ENCODE results near the gene CYP24A1. TPM values are rescaled to one million over a fixed set of nuclear protein-coding genes. Genes with fewer than 3 reads are reported as not detected.

CYP24A1 gene
- total RNA-seq, 2 donors from 2014 or later = 1.9 TPM; not detected in 1

DNA sequence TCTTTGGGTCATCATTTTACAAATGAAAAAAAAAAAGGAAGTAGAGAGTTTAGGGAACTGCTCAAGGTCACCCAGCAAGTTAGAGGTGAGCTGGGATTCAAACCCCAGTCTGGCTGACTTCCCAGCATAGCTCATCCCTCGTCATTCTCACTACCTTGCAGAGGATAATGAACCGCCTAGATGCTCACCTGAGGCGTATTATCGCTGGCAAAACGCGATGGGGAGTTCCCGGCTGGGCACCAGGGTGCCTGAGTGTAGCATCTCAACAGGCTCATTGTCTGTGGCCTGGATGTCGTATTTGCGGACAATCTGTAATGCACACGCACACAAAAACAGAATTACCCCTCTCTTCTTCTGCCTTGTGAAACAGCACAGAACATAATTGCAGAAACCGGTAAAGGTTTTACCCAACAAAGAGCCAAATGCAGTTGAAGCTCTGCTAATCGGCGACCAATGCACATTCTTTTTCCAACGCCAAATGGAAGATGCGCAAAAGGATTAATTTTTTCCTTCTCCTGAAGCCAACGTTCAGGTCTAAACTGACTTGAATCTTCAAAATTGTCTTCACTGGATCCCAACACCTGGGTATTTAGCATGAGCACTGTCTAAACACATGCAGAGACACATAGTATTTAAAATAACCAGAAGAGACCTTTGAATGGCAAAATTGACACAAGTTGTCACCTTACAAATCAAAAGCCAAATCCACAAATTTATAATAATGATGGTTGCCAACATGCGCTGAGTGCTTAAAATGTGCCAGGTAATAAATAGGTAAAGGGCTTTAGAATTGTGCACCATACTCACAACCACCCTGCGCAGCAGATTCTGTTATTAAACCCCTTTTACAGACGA, 16.6 kb downstream of the CYP24A1 start:
- H3K4me3 ChIP-seq = no peak overlapping the region
- no peaks in the 10 kb centered on the region for H3K36me3 ChIP-seq
- H3K27me3 ChIP-seq (replicated peaks; ENCODE audit: insufficient read depth) = no peaks in the 10 kb centered on the region
- intact Hi-C loops (cut with DNase I) = no loop called here
- 82% methylated on average over 19 of the region's 19 CpGs for WGBS
- H3K27ac ChIP-seq = no peak overlapping the region
- no peaks in the 10 kb centered on the region for H3K4me1 ChIP-seq (replicated peaks)
- DNase-seq (ENCODE audit: low spot score) = no peak
- TF ChIP-seq, protein P1, sequence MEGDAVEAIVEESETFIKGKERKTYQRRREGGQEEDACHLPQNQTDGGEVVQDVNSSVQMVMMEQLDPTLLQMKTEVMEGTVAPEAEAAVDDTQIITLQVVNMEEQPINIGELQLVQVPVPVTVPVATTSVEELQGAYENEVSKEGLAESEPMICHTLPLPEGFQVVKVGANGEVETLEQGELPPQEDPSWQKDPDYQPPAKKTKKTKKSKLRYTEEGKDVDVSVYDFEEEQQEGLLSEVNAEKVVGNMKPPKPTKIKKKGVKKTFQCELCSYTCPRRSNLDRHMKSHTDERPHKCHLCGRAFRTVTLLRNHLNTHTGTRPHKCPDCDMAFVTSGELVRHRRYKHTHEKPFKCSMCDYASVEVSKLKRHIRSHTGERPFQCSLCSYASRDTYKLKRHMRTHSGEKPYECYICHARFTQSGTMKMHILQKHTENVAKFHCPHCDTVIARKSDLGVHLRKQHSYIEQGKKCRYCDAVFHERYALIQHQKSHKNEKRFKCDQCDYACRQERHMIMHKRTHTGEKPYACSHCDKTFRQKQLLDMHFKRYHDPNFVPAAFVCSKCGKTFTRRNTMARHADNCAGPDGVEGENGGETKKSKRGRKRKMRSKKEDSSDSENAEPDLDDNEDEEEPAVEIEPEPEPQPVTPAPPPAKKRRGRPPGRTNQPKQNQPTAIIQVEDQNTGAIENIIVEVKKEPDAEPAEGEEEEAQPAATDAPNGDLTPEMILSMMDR (IDR thresholded peaks at IDR 0.05) = no peak
- TF ChIP-seq POLR2A (IDR thresholded peaks at IDR 0.05) = no peak
- no peak for TF ChIP-seq POLR2AphosphoS5 (IDR thresholded peaks at IDR 0.05)
- H3K9me3 ChIP-seq = no peaks in the 10 kb centered on the region

- DNase-seq (ENCODE audit: low spot score) = no peak
- TF ChIP-seq, protein P1 (IDR thresholded peaks at IDR 0.05) = no peak
- TF ChIP-seq POLR2A (IDR thresholded peaks at IDR 0.05) (no peak), POLR2AphosphoS5 (IDR thresholded peaks at IDR 0.05) (no peak)
- intact Hi-C loops (cut with DNase I) = no loop called here
- Histone ChIP-seq H3K4me1 (replicated peaks) (no peaks in the 10 kb centered on the region), H3K27me3 (replicated peaks; ENCODE audit: insufficient read depth) (no peaks in the 10 kb centered on the region), H3K4me3 (no peak overlapping the region), H3K36me3 (no peaks in the 10 kb centered on the region), H3K27ac (no peak overlapping the region), H3K9me3 (no peaks in the 10 kb centered on the region)
- WGBS = 88% methylated on average over 5 of the region's 5 CpGs
These were observed 17.3 kb downstream of the CYP24A1 start for GRCh38 chr20:54156522-54156921.

GRCh38 chr20:54155736-54156317, 18.0 kb downstream of the CYP24A1 start:
- H3K27ac ChIP-seq = no peak overlapping the region
- 94% methylated on average over 3 of the region's 3 CpGs for WGBS
- no peak for DNase-seq (ENCODE audit: low spot score)
- H3K9me3 ChIP-seq = no peaks in the 10 kb centered on the region
- H3K4me1 ChIP-seq (replicated peaks) = no peaks in the 10 kb centered on the region
- no peaks in the 10 kb centered on the region for H3K27me3 ChIP-seq (replicated peaks; ENCODE audit: insufficient read depth)
- TF ChIP-seq, protein P1 (IDR thresholded peaks at IDR 0.05) = no peak
- TF ChIP-seq POLR2AphosphoS5 (IDR thresholded peaks at IDR 0.05) (no peak), POLR2A (IDR thresholded peaks at IDR 0.05) (no peak)
- no peak overlapping the region for H3K4me3 ChIP-seq
- no peaks in the 10 kb centered on the region for H3K36me3 ChIP-seq
- intact Hi-C loops (cut with DNase I) = no loop called here

DNA sequence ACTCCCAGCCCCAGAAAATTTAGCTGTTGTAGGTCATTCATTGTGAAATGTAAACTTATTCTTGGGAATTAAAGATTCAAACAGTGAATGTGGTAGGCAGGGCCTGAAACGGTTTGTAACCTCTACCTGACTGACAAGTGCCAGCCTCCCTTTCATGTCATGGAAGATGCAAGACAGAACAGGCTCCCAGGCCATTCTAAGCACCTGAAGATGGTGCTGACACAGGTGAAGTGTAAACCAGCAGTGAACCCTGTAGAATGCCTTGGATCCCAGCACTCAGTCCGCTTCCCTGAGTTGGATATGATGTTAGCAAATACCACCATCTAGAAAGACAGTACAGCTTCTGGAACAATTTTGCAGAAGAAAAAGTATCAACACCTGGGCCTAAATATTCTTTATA, 19.3 kb downstream of the CYP24A1 start:
- no peaks in the 10 kb centered on the region for H3K4me1 ChIP-seq (replicated peaks)
- DNase-seq (ENCODE audit: low spot score) = no peak
- no peaks in the 10 kb centered on the region for H3K27me3 ChIP-seq (replicated peaks; ENCODE audit: insufficient read depth)
- TF ChIP-seq, protein P1 (IDR thresholded peaks at IDR 0.05) = no peak
- TF ChIP-seq POLR2AphosphoS5 (IDR thresholded peaks at IDR 0.05) (no peak), POLR2A (IDR thresholded peaks at IDR 0.05) (no peak)
- H3K36me3 ChIP-seq = no peaks in the 10 kb centered on the region
- H3K4me3 ChIP-seq = no peak overlapping the region
- intact Hi-C loops (cut with DNase I) = no loop called here
- H3K9me3 ChIP-seq = no peaks in the 10 kb centered on the region
- 68% methylated on average over 2 of the region's 2 CpGs for WGBS
- no peak overlapping the region for H3K27ac ChIP-seq

All from prostate gland (tissue), 2 donors.